ENCODE results near the gene IFNGR2.
"Not testable (repeated sequence)": the region's sequence is repeated elsewhere in the genome, so short reads cannot be mapped to it uniquely, and the experiment has no call there.

IFNGR2 gene

GRCh38 chr21:33446620-33447019 is 43.4 kb downstream of the IFNGR2 start:
- peaks cover 0 to 15% (median 8%) of the 10 kb centered on the region in 5 donors for H3K4me1 ChIP-seq (ENCODE audit: control insufficient read depth in 5 of 5, insufficient read depth in 5 of 5, low read length in 5 of 5)
- H3K36me3 ChIP-seq (ENCODE audit: control insufficient read depth in 5 of 5, insufficient read depth in 5 of 5, low read length in 5 of 5), result peaks cover 0 to 14% (median 8%) of the 10 kb centered on the region in 5 donors
- not testable (repeated sequence) for H3K27me3 ChIP-seq (ENCODE audit: control insufficient read depth in 5 of 5, insufficient read depth in 4 of 5, low read length in 5 of 5); H3K4me3 ChIP-seq (ENCODE audit: low read depth in 1 of 5, low read length in 5 of 5); H3K9ac ChIP-seq (ENCODE audit: low read length in 5 of 5); H3K27ac ChIP-seq (ENCODE audit: low read depth, low read length); H3K9me3 ChIP-seq (ENCODE audit: control insufficient read depth in 5 of 5, low read length in 5 of 5)

- H3K4me3 ChIP-seq (ENCODE audit: low read depth in 1 of 5, low read length in 5 of 5), result no peak overlapping the region
- H3K9me3 ChIP-seq (ENCODE audit: control insufficient read depth in 5 of 5, low read length in 5 of 5), result no peaks in the 10 kb centered on the region
- no peak overlapping the region for H3K9ac ChIP-seq (ENCODE audit: low read length in 5 of 5)
- H3K36me3 ChIP-seq (ENCODE audit: control insufficient read depth in 5 of 5, insufficient read depth in 5 of 5, low read length in 5 of 5), result peaks cover 0 to 22% (median 7%) of the 10 kb centered on the region in 5 donors
- H3K27me3 ChIP-seq (ENCODE audit: control insufficient read depth in 5 of 5, insufficient read depth in 4 of 5, low read length in 5 of 5), result no peaks in the 10 kb centered on the region
- peaks cover 0 to 12% (median 6%) of the 10 kb centered on the region in 5 donors for H3K4me1 ChIP-seq (ENCODE audit: control insufficient read depth in 5 of 5, insufficient read depth in 5 of 5, low read length in 5 of 5)
- H3K27ac ChIP-seq (ENCODE audit: low read depth, low read length), result no peak overlapping the region
Measured at GRCh38 chr21:33449616-33450015, 46.4 kb downstream of the IFNGR2 start.

- H3K36me3 ChIP-seq (ENCODE audit: control insufficient read depth in 5 of 5, insufficient read depth in 5 of 5, low read length in 5 of 5), result peaks cover 0 to 30% (median 19%) of the 10 kb centered on the region in 5 donors
- H3K4me1 ChIP-seq (ENCODE audit: control insufficient read depth in 5 of 5, insufficient read depth in 5 of 5, low read length in 5 of 5), result peaks cover 0 to 8% (median 3%) of the 10 kb centered on the region in 5 donors
- H3K9me3 ChIP-seq (ENCODE audit: control insufficient read depth in 5 of 5, low read length in 5 of 5), result no peaks in the 10 kb centered on the region
- no peak overlapping the region for H3K27ac ChIP-seq (ENCODE audit: low read depth, low read length)
- no peak overlapping the region for H3K9ac ChIP-seq (ENCODE audit: low read length in 5 of 5)
- no peaks in the 10 kb centered on the region for H3K27me3 ChIP-seq (ENCODE audit: control insufficient read depth in 5 of 5, insufficient read depth in 4 of 5, low read length in 5 of 5)
- no peak overlapping the region for H3K4me3 ChIP-seq (ENCODE audit: low read depth in 1 of 5, low read length in 5 of 5)
Measured at GRCh38 chr21:33451634-33452071, 48.4 kb downstream of the IFNGR2 start.

GRCh38 chr21:33452362-33452761 is 49.1 kb downstream of the IFNGR2 start:
- H3K36me3 ChIP-seq (ENCODE audit: control insufficient read depth in 5 of 5, insufficient read depth in 5 of 5, low read length in 5 of 5), result peaks cover 0 to 29% (median 19%) of the 10 kb centered on the region in 5 donors
- H3K4me3 ChIP-seq (ENCODE audit: low read depth in 1 of 5, low read length in 5 of 5), result no peak overlapping the region
- H3K4me1 ChIP-seq (ENCODE audit: control insufficient read depth in 5 of 5, insufficient read depth in 5 of 5, low read length in 5 of 5), result peaks cover 0 to 8% (median 3%) of the 10 kb centered on the region in 5 donors
- no peak overlapping the region for H3K27ac ChIP-seq (ENCODE audit: low read depth, low read length)
- H3K9me3 ChIP-seq (ENCODE audit: control insufficient read depth in 5 of 5, low read length in 5 of 5), result no peaks in the 10 kb centered on the region
- no peak overlapping the region for H3K9ac ChIP-seq (ENCODE audit: low read length in 5 of 5)
- no peaks in the 10 kb centered on the region for H3K27me3 ChIP-seq (ENCODE audit: control insufficient read depth in 5 of 5, insufficient read depth in 4 of 5, low read length in 5 of 5)

- no peak overlapping the region for H3K27ac ChIP-seq (ENCODE audit: low read depth, low read length)
- peaks cover 14 to 43% (median 28%) of the 10 kb centered on the region in 5 donors for H3K36me3 ChIP-seq (ENCODE audit: control insufficient read depth in 5 of 5, insufficient read depth in 5 of 5, low read length in 5 of 5)
- no peaks in the 10 kb centered on the region for H3K27me3 ChIP-seq (ENCODE audit: control insufficient read depth in 5 of 5, insufficient read depth in 4 of 5, low read length in 5 of 5)
Measured at GRCh38 chr21:33455686-33456446, 52.7 kb downstream of the IFNGR2 start.

GRCh38 chr21:33458861-33459260 is 55.6 kb downstream of the IFNGR2 start:
- no peak overlapping the region for H3K4me3 ChIP-seq (ENCODE audit: low read depth in 1 of 5, low read length in 5 of 5)
- H3K9ac ChIP-seq (ENCODE audit: low read length in 5 of 5), result no peak overlapping the region
- H3K4me1 ChIP-seq (ENCODE audit: control insufficient read depth in 5 of 5, insufficient read depth in 5 of 5, low read length in 5 of 5), result no peaks in the 10 kb centered on the region
- H3K27me3 ChIP-seq (ENCODE audit: control insufficient read depth in 5 of 5, insufficient read depth in 4 of 5, low read length in 5 of 5), result no peaks in the 10 kb centered on the region
- no peaks in the 10 kb centered on the region for H3K9me3 ChIP-seq (ENCODE audit: control insufficient read depth in 5 of 5, low read length in 5 of 5)
- H3K27ac ChIP-seq (ENCODE audit: low read depth, low read length), result no peak overlapping the region
- H3K36me3 ChIP-seq (ENCODE audit: control insufficient read depth in 5 of 5, insufficient read depth in 5 of 5, low read length in 5 of 5), result peaks cover 14 to 47% (median 32%) of the 10 kb centered on the region in 5 donors

More at GRCh38 chr21:33455686-33456446, 52.7 kb downstream of the IFNGR2 start:
- H3K4me1 ChIP-seq (ENCODE audit: control insufficient read depth in 5 of 5, insufficient read depth in 5 of 5, low read length in 5 of 5), result no peaks in the 10 kb centered on the region
- no peak overlapping the region for H3K9ac ChIP-seq (ENCODE audit: low read length in 5 of 5)
- H3K9me3 ChIP-seq (ENCODE audit: control insufficient read depth in 5 of 5, low read length in 5 of 5), result no peaks in the 10 kb centered on the region
- H3K4me3 ChIP-seq (ENCODE audit: low read depth in 1 of 5, low read length in 5 of 5), result no peak overlapping the region

GRCh38 chr21:33461538-33462250 is 58.5 kb downstream of the IFNGR2 start:
- no peak overlapping the region for H3K4me3 ChIP-seq (ENCODE audit: low read depth in 1 of 5, low read length in 5 of 5)
- H3K4me1 ChIP-seq (ENCODE audit: control insufficient read depth in 5 of 5, insufficient read depth in 5 of 5, low read length in 5 of 5), result no peaks in the 10 kb centered on the region
- no peak overlapping the region for H3K9ac ChIP-seq (ENCODE audit: low read length in 5 of 5)
- H3K27ac ChIP-seq (ENCODE audit: low read depth, low read length), result no peak overlapping the region
- H3K36me3 ChIP-seq (ENCODE audit: control insufficient read depth in 5 of 5, insufficient read depth in 5 of 5, low read length in 5 of 5), result peaks cover 10 to 37% (median 23%) of the 10 kb centered on the region in 5 donors
- H3K27me3 ChIP-seq (ENCODE audit: control insufficient read depth in 5 of 5, insufficient read depth in 4 of 5, low read length in 5 of 5), result no peaks in the 10 kb centered on the region
- no peaks in the 10 kb centered on the region for H3K9me3 ChIP-seq (ENCODE audit: control insufficient read depth in 5 of 5, low read length in 5 of 5)

- H3K4me1 ChIP-seq (ENCODE audit: control insufficient read depth in 5 of 5, insufficient read depth in 5 of 5, low read length in 5 of 5); H3K9me3 ChIP-seq (ENCODE audit: control insufficient read depth in 5 of 5, low read length in 5 of 5); H3K9ac ChIP-seq (ENCODE audit: low read length in 5 of 5); H3K27me3 ChIP-seq (ENCODE audit: control insufficient read depth in 5 of 5, insufficient read depth in 4 of 5, low read length in 5 of 5); H3K36me3 ChIP-seq (ENCODE audit: control insufficient read depth in 5 of 5, insufficient read depth in 5 of 5, low read length in 5 of 5); H3K4me3 ChIP-seq (ENCODE audit: low read depth in 1 of 5, low read length in 5 of 5); H3K27ac ChIP-seq (ENCODE audit: low read depth, low read length): not testable (repeated sequence)
Measured at GRCh38 chr21:33469183-33469582, 66.0 kb downstream of the IFNGR2 start.

- H3K9ac ChIP-seq (ENCODE audit: low read length in 5 of 5), result no peak overlapping the region
- no peaks in the 10 kb centered on the region for H3K27me3 ChIP-seq (ENCODE audit: control insufficient read depth in 5 of 5, insufficient read depth in 4 of 5, low read length in 5 of 5)
- no peaks in the 10 kb centered on the region for H3K4me1 ChIP-seq (ENCODE audit: control insufficient read depth in 5 of 5, insufficient read depth in 5 of 5, low read length in 5 of 5)
- H3K4me3 ChIP-seq (ENCODE audit: low read depth in 1 of 5, low read length in 5 of 5), result no peak overlapping the region
- no peaks in the 10 kb centered on the region for H3K9me3 ChIP-seq (ENCODE audit: control insufficient read depth in 5 of 5, low read length in 5 of 5)
- peaks cover 0 to 4% (median 3%) of the 10 kb centered on the region in 5 donors for H3K36me3 ChIP-seq (ENCODE audit: control insufficient read depth in 5 of 5, insufficient read depth in 5 of 5, low read length in 5 of 5)
- no peak overlapping the region for H3K27ac ChIP-seq (ENCODE audit: low read depth, low read length)
Measured at GRCh38 chr21:33470701-33471100, 67.5 kb downstream of the IFNGR2 start.

GRCh38 chr21:33473344-33473743 is 70.1 kb downstream of the IFNGR2 start:
- no peak overlapping the region for H3K4me3 ChIP-seq (ENCODE audit: low read depth in 1 of 5, low read length in 5 of 5)
- H3K27ac ChIP-seq (ENCODE audit: low read depth, low read length), result no peak overlapping the region

More at GRCh38 chr21:33473344-33473743, 70.1 kb downstream of the IFNGR2 start:
- no peaks in the 10 kb centered on the region for H3K9me3 ChIP-seq (ENCODE audit: control insufficient read depth in 5 of 5, low read length in 5 of 5)
- no peaks in the 10 kb centered on the region for H3K36me3 ChIP-seq (ENCODE audit: control insufficient read depth in 5 of 5, insufficient read depth in 5 of 5, low read length in 5 of 5)
- H3K27me3 ChIP-seq (ENCODE audit: control insufficient read depth in 5 of 5, insufficient read depth in 4 of 5, low read length in 5 of 5), result no peaks in the 10 kb centered on the region
- H3K4me1 ChIP-seq (ENCODE audit: control insufficient read depth in 5 of 5, insufficient read depth in 5 of 5, low read length in 5 of 5), result peaks cover 0 to 4% (median 2%) of the 10 kb centered on the region in 5 donors
- H3K9ac ChIP-seq (ENCODE audit: low read length in 5 of 5), result no peak overlapping the region

Measured in subcutaneous abdominal adipose tissue (tissue), 5 donors.